Muscle of back (tissue), 13 donors: ENCODE results near the gene SP9. TPM values are rescaled to one million over a fixed set of nuclear protein-coding genes. Genes with fewer than 3 reads are reported as not detected.

Experiments
- DNase-seq, 3 donors: peaks; one replicate each; pipeline versions ENCODE4 v3.0.0 to v3.0.0-alpha.2; 2013
- long read RNA-seq, 9 donors: transcript quantifications; one replicate each; lab custom pipeline, GENCODE V29; 2026
- polyA plus RNA-seq, 10 donors: library from polyadenylated mRNA; unstranded; fragments of 120-200 nt; gene quantifications; one replicate each; pipeline ENCODE4 v1.2.1, GENCODE V29; 2013; ENCODE audit not compliant: insufficient read length in 10 of 10

The SP9 gene
- 1 to 10 TPM in 1 of 10 donors, under 1 TPM in 9; 0.05 to 2.4 (median 0.37) TPM for polyA plus RNA-seq
- long read RNA-seq, donor 1 = 0 reads
- long read RNA-seq, donor 2 = 0 reads
- long read RNA-seq, donor 3 = 0 reads
- long read RNA-seq, donor 4 = 0 reads
- long read RNA-seq, donor 5 = 0 reads
- long read RNA-seq, donor 6 = 0 reads
- long read RNA-seq, donor 7 = 0 reads
- long read RNA-seq, donor 8 = 0 reads
- long read RNA-seq, donor 9 = 0 reads

- DNase-seq = peak in 2 of 3 donors; percentile 73 to 87
Observed at GRCh38 chr2:174334781-174335251, at the start of gene SP9. Gene SP9 (plus strand): TSS chr2:174334954. CDS start chr2:174335093, 139 bp downstream.

- DNase-seq = no peak
Observed at GRCh38 chr2:174286172-174286571, 48.6 kb upstream of the SP9 start.

- DNase-seq = no peak
Observed at GRCh38 chr2:174292908-174293307, 41.8 kb upstream of the SP9 start.

- DNase-seq = no peak
Observed at GRCh38 chr2:174300114-174300513, 34.6 kb upstream of the SP9 start.

- DNase-seq = peak in 1 of 3 donors; percentile 37
Observed at GRCh38 chr2:174312581-174313234, 22.0 kb upstream of the SP9 start.

GRCh38 chr2:174322149-174322548 is 12.6 kb upstream of the SP9 start:
- no peak for DNase-seq

- DNase-seq = no peak
Observed at GRCh38 chr2:174322746-174323145, 12.0 kb upstream of the SP9 start.

GRCh38 chr2:174324530-174324929 is 10.2 kb upstream of the SP9 start:
- DNase-seq = peak in 1 of 3 donors; percentile 16

- peak in 2 of 3 donors; percentile 78 to 90 for DNase-seq
Observed at GRCh38 chr2:174325373-174326160, 9.2 kb upstream of the SP9 start.

- DNase-seq = peak in 2 of 3 donors; percentile 63 to 88
Observed at GRCh38 chr2:174326161-174327020, 8.4 kb upstream of the SP9 start.

- DNase-seq = no peak
Observed at GRCh38 chr2:174327021-174327840, 7.5 kb upstream of the SP9 start.

GRCh38 chr2:174327841-174328113 is 7.0 kb upstream of the SP9 start:
- no peak for DNase-seq

- peak in 1 of 3 donors; percentile 64 for DNase-seq
Observed at GRCh38 chr2:174328114-174328960, 6.4 kb upstream of the SP9 start.

- DNase-seq = no peak
Observed at GRCh38 chr2:174328961-174329715, 5.6 kb upstream of the SP9 start.

GRCh38 chr2:174330945-174331594 is 3.7 kb upstream of the SP9 start:
- DNase-seq = peak in 1 of 3 donors; percentile 21

GRCh38 chr2:174331595-174332216 is 3.0 kb upstream of the SP9 start:
- peak in 1 of 3 donors; percentile 65 for DNase-seq

GRCh38 chr2:174332217-174332963 is 2.4 kb upstream of the SP9 start:
- DNase-seq = no peak
